NCI-H345 (cell line): ENCODE data around the gene NEU4.
A peak's percentile ranks its signal among the peaks of the same experiment; 100 is the strongest.

Experiments
- DNase-seq: peaks from one replicate; lab custom pipeline; 2025; lab: John Stamatoyannopoulos, UW

The NEU4 gene

GRCh38 chr2:241835611-241836010, 26.6 kb downstream of the NEU4 start:
- no peak for DNase-seq

- DNase-seq = no peak
Observed at GRCh38 chr2:241836292-241836691, 27.3 kb downstream of the NEU4 start.

GRCh38 chr2:241837197-241837965, 28.4 kb downstream of the NEU4 start:
- no peak for DNase-seq

- no peak for DNase-seq
Observed at GRCh38 chr2:241841181-241842066, 32.4 kb downstream of the NEU4 start.

- no peak for DNase-seq
Observed at GRCh38 chr2:241842067-241842415, 33.0 kb downstream of the NEU4 start.

GRCh38 chr2:241842620-241843211, 33.7 kb downstream of the NEU4 start:
- DNase-seq = no peak

- DNase-seq = no peak
Observed at GRCh38 chr2:241843321-241844065, 34.5 kb downstream of the NEU4 start.

- peak; percentile 46 for DNase-seq
Observed at GRCh38 chr2:241844066-241844728, 35.2 kb downstream of the NEU4 start.

- DNase-seq = no peak
Observed at GRCh38 chr2:241844831-241845578, 36.0 kb downstream of the NEU4 start.

- DNase-seq = no peak
Observed at GRCh38 chr2:241846406-241846805, 37.4 kb downstream of the NEU4 start.

GRCh38 chr2:241848761-241849615, 40.0 kb downstream of the NEU4 start:
- DNase-seq = no peak

GRCh38 chr2:241849616-241850543, 40.9 kb downstream of the NEU4 start:
- no peak for DNase-seq

GRCh38 chr2:241850544-241851324, 41.7 kb downstream of the NEU4 start:
- DNase-seq = no peak

- no peak for DNase-seq
Observed at GRCh38 chr2:241851325-241852115, 42.5 kb downstream of the NEU4 start.

- DNase-seq = no peak
Observed at GRCh38 chr2:241852116-241852980, 43.4 kb downstream of the NEU4 start.

- no peak for DNase-seq
Observed at GRCh38 chr2:241852981-241853631, 44.1 kb downstream of the NEU4 start.
